ENCODE results near the gene RUSF1.

- no peak for TF ChIP-seq CTCF (IDR thresholded peaks at IDR 0.05; ENCODE audit: borderline replicate concordance, extremely low read depth, low read length, poor library complexity, severe bottlenecking)
- no peak for TF ChIP-seq EZH2 (IDR thresholded peaks at IDR 0.05; ENCODE audit: borderline replicate concordance, low read depth, low read length, severe bottlenecking)
Observed at GRCh38 chr16:31461201-31461920, 46.8 kb downstream of the RUSF1 start.

Measured in DND-41 (cell line).